Bronchial epithelial cell (primary cell): ENCODE data around the gene OR52A1. TPM values are rescaled to one million over a fixed set of nuclear protein-coding genes. Genes with fewer than 3 reads are reported as not detected.

Experiments
- DNase-seq: peaks from one replicate; pipeline ENCODE4 v3.0.0-alpha.2; 2010; ENCODE audit warnings: low read depth
- FAIRE-seq: peaks from 2 replicates; lab custom pipeline; 2011; peaks lifted over from hg19 to GRCh38; lab: Jason Lieb, UNC
- H3K27me3 ChIP-seq: 2 replicates; pipeline ENCODE4 v1.5.1; 2011; ENCODE audit warnings: low read length; ENCODE audit not compliant: control insufficient read depth, insufficient read depth
- H3K36me3 ChIP-seq: 2 replicates; pipeline ENCODE4 v1.5.1; 2011; ENCODE audit warnings: low read length; ENCODE audit not compliant: control insufficient read depth, insufficient read depth
- H3K4me3 ChIP-seq: 2 replicates; pipeline ENCODE4 v1.5.1; 2011; ENCODE audit warnings: mild to moderate bottlenecking, low read depth, low read length, control low read depth
- total RNA-seq: library from RNA; depleted of rRNA; stranded (reverse); fragments of >200 nt; gene quantifications from 2 replicates; pipeline ENCODE4 v1.2.1, GENCODE V29; 2014
- TF ChIP-seq, protein P1 (sequence below): IDR thresholded peaks from 2 replicates; pipeline ENCODE4 v1.5.1; 2011; ENCODE audit warnings: mild to moderate bottlenecking, moderate library complexity, low read length, control low read depth, inconsistent platforms; ENCODE audit not compliant: insufficient read depth, severe bottlenecking

Gene OR52A1
- total RNA-seq = not detected in 2 replicates

GRCh38 chr11:5154657-5155056 lies at the start of gene OR52A1:
TSS of gene OR52A1 (minus strand) at chr11:5154757. CDS start at chr11:5152369, 2,388 bp downstream.
- DNase-seq = no peak
- Histone ChIP-seq H3K4me3 (no peak within 1 kb of the TSS), H3K36me3 (no peaks in the 10 kb centered on the region), H3K27me3 (no peaks in the 10 kb centered on the region)
- TF ChIP-seq, protein P1, sequence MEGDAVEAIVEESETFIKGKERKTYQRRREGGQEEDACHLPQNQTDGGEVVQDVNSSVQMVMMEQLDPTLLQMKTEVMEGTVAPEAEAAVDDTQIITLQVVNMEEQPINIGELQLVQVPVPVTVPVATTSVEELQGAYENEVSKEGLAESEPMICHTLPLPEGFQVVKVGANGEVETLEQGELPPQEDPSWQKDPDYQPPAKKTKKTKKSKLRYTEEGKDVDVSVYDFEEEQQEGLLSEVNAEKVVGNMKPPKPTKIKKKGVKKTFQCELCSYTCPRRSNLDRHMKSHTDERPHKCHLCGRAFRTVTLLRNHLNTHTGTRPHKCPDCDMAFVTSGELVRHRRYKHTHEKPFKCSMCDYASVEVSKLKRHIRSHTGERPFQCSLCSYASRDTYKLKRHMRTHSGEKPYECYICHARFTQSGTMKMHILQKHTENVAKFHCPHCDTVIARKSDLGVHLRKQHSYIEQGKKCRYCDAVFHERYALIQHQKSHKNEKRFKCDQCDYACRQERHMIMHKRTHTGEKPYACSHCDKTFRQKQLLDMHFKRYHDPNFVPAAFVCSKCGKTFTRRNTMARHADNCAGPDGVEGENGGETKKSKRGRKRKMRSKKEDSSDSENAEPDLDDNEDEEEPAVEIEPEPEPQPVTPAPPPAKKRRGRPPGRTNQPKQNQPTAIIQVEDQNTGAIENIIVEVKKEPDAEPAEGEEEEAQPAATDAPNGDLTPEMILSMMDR = no peak
- FAIRE-seq = no peak

DNA sequence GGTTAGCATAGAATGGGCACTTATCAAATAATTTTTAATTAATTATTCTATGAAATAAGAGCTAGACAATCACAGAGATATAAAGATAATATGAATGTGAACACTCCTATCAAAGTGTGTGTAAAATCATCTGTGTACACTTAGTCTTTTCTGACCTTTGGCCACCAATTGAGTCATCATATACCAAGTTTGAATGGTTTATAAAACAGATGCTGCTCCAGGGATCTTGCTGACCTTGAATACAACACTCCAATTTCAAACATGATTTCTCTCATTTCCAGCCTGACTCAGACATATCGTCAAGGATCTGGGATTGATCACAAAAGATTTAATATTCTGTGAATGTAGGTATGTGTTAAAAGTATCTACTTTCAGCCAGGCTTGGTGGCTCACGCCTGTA lies 48.8 kb upstream of the OR52A1 start:
- H3K27me3 ChIP-seq = no peaks in the 10 kb centered on the region
- no peak for DNase-seq
- no peaks in the 10 kb centered on the region for H3K36me3 ChIP-seq
- H3K4me3 ChIP-seq = no peak overlapping the region
- FAIRE-seq = no peak
- TF ChIP-seq, protein P1 = no peak

DNA sequence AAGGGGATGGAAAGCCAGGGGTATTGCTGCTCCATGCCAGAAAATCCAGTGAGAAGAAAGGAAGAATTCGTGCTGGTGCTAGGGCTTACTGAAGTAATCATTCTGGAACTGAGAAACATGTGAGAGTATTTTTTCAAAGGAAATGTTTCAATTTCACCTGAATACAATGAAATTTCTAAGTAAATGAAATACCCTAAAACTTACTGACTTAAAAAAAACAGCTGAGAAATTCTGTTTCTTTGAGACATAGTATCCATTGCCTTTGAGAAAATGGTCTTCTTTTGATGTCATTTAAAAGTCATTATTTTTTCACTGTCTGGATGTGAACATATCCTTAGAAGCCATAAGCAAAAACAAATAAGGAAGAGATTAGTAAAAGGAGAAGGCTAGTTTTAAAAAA lies 46.0 kb upstream of the OR52A1 start, which contains the start of gene OR51V1:
Gene OR51V1, minus strand, starts transcription at position 101 of the 400 bp plus-strand sequence. Its CDS starts 0 bp downstream, at position 101.
- no peaks in the 10 kb centered on the region for H3K27me3 ChIP-seq
- no peak within 1 kb of the TSS for H3K4me3 ChIP-seq
- no peak for FAIRE-seq
- no peaks in the 10 kb centered on the region for H3K36me3 ChIP-seq
- DNase-seq = no peak
- TF ChIP-seq, protein P1 = no peak

DNA sequence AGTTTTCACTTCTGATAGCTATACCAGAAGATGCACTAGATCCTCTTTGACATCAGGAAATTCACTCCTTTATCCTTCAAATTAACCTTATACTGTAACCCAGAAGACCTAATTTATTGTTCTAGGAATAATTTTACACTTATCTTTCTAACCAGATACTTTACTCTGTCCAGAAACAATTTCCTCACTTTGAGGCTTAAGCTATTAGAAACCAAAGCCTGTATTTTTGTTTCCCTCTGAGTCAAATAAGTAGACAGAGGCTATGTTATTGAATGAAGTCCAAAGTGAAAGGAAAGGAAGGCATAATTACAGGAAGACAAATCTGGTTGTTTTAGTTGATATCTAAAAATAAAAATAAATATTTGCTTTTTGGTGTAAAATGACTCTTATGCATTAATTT lies 43.7 kb upstream of the OR52A1 start:
- no peaks in the 10 kb centered on the region for H3K36me3 ChIP-seq
- TF ChIP-seq, protein P1 = no peak
- H3K27me3 ChIP-seq = no peaks in the 10 kb centered on the region
- no peak overlapping the region for H3K4me3 ChIP-seq
- DNase-seq (no peak), FAIRE-seq (no peak)

- Histone ChIP-seq H3K4me3 (no peak overlapping the region), H3K36me3 (no peaks in the 10 kb centered on the region), H3K27me3 (no peaks in the 10 kb centered on the region)
- TF ChIP-seq, protein P1 = no peak
- FAIRE-seq = no peak
- no peak for DNase-seq
These were observed 43.0 kb upstream of the OR52A1 start for GRCh38 chr11:5197536-5197935.

DNA sequence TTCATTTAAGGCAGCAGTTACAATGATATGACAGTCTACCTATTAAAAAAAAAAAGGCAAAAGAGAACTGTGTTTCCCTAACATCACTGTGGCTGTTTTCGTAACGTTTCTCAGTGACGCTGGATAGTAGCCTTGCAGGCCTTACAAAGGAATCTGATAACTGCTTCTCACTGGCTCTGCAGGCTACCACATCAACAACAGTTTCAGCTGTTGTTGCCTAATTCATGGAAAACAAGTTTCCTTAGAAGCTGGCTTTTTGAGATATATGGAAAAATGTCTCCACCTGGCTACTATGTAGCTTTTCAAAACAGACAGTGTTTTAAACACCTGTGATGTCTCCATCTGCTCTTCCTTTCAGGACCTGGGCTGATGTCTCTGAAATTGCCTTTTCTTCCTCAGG lies 42.2 kb upstream of the OR52A1 start:
- no peaks in the 10 kb centered on the region for H3K27me3 ChIP-seq
- TF ChIP-seq, protein P1 = no peak
- no peak overlapping the region for H3K4me3 ChIP-seq
- no peak for FAIRE-seq
- DNase-seq = no peak
- no peaks in the 10 kb centered on the region for H3K36me3 ChIP-seq
